HG03060 (cell line): ENCODE data around the gene MLLT3.
"Not testable (repeated sequence)": the region's sequence is repeated elsewhere in the genome, so short reads cannot be mapped to it uniquely, and the experiment has no call there.

Experiments used
- ATAC-seq: cut with Tn5 transposase; IDR thresholded peaks from one replicate; pipeline ENCODE4 v1.9.1; 2021; ENCODE audit warnings: low read depth, moderate number of reproducible peaks; ENCODE audit not compliant: unreplicated experiment

The MLLT3 gene

GRCh38 chr9:20622330-20623020 lies at the start of gene MLLT3:
MLLT3 (minus strand) TSS chr9:20622499.
- ATAC-seq = peak; percentile 52

GRCh38 chr9:20671635-20672034 lies 49.3 kb upstream of the MLLT3 start:
- no peak for ATAC-seq

GRCh38 chr9:20670395-20670794 lies 48.1 kb upstream of the MLLT3 start:
- ATAC-seq = no peak

- no peak for ATAC-seq
Observed at GRCh38 chr9:20664501-20664900, 42.2 kb upstream of the MLLT3 start.

GRCh38 chr9:20663133-20663532 lies 40.8 kb upstream of the MLLT3 start:
- ATAC-seq = no peak

GRCh38 chr9:20662156-20662555 lies 39.9 kb upstream of the MLLT3 start:
- ATAC-seq = no peak

- ATAC-seq = no peak
Observed at GRCh38 chr9:20659474-20659967, 37.2 kb upstream of the MLLT3 start.

GRCh38 chr9:20658677-20659473 lies 36.6 kb upstream of the MLLT3 start:
- ATAC-seq = no peak

- ATAC-seq = not testable (repeated sequence)
Observed at GRCh38 chr9:20658246-20658667, 36.0 kb upstream of the MLLT3 start.

GRCh38 chr9:20651939-20652338 lies 29.6 kb upstream of the MLLT3 start:
- no peak for ATAC-seq

- no peak for ATAC-seq
Observed at GRCh38 chr9:20650750-20651299, 28.5 kb upstream of the MLLT3 start.

- no peak for ATAC-seq
Observed at GRCh38 chr9:20650313-20650712, 28.0 kb upstream of the MLLT3 start.

- ATAC-seq = no peak
Observed at GRCh38 chr9:20649381-20649780, 27.1 kb upstream of the MLLT3 start.

- no peak for ATAC-seq
Observed at GRCh38 chr9:20646656-20647055, 24.4 kb upstream of the MLLT3 start.

- no peak for ATAC-seq
Observed at GRCh38 chr9:20643660-20644059, 21.4 kb upstream of the MLLT3 start.

GRCh38 chr9:20642045-20642444 lies 19.7 kb upstream of the MLLT3 start:
- ATAC-seq = no peak

GRCh38 chr9:20640331-20641187 lies 18.3 kb upstream of the MLLT3 start:
- ATAC-seq = peak; percentile 90

- no peak for ATAC-seq
Observed at GRCh38 chr9:20636888-20637440, 14.7 kb upstream of the MLLT3 start.

- ATAC-seq = no peak
Observed at GRCh38 chr9:20634895-20635294, 12.6 kb upstream of the MLLT3 start.

GRCh38 chr9:20632705-20633104 lies 10.4 kb upstream of the MLLT3 start:
- no peak for ATAC-seq
